Measurements from ENCODE around the gene TRIM69.
"Not testable (repeated sequence)": the region's sequence is repeated elsewhere in the genome, so short reads cannot be mapped to it uniquely, and the experiment has no call there.

The TRIM69 gene

GRCh38 chr15:44739222-44739847 lies 3.0 kb downstream of the TRIM69 start:
- 79 to 85% methylated on average over 19 of the region's 24 CpGs for WGBS, 2 experiments

GRCh38 chr15:44743454-44743853 lies 7.1 kb downstream of the TRIM69 start:
- H3K36me3 ChIP-seq (ENCODE audit: control insufficient read depth, insufficient read depth, low read length); H3K4me1 ChIP-seq (ENCODE audit: control insufficient read depth, insufficient read depth, low read length); H3K9me3 ChIP-seq (ENCODE audit: control insufficient read depth, low read length); H3K27ac ChIP-seq (ENCODE audit: insufficient read depth, low read depth, low read length, poor library complexity, severe bottlenecking); H3K4me3 ChIP-seq (ENCODE audit: insufficient read depth, low read depth, low read length); H3K27me3 ChIP-seq (ENCODE audit: control insufficient read depth, insufficient read depth, low read length, poor library complexity, severe bottlenecking): not testable (repeated sequence)
- 94% methylated on average over 1 of the region's 2 CpGs; no CpG with 5 or more reads in 1 of the 2 experiments for WGBS, 2 experiments

More at GRCh38 chr15:44739222-44739847, 3.0 kb downstream of the TRIM69 start:
- not testable (repeated sequence) for H3K4me1 ChIP-seq (ENCODE audit: control insufficient read depth, insufficient read depth, low read length); H3K9me3 ChIP-seq (ENCODE audit: control insufficient read depth, low read length); H3K4me3 ChIP-seq (ENCODE audit: insufficient read depth, low read depth, low read length); H3K27ac ChIP-seq (ENCODE audit: insufficient read depth, low read depth, low read length, poor library complexity, severe bottlenecking); H3K36me3 ChIP-seq (ENCODE audit: control insufficient read depth, insufficient read depth, low read length); H3K27me3 ChIP-seq (ENCODE audit: control insufficient read depth, insufficient read depth, low read length, poor library complexity, severe bottlenecking)

GRCh38 chr15:44753345-44753744 lies 17.0 kb downstream of the TRIM69 start:
- Histone ChIP-seq H3K27ac (ENCODE audit: insufficient read depth, low read depth, low read length, poor library complexity, severe bottlenecking) (no peak overlapping the region), H3K36me3 (ENCODE audit: control insufficient read depth, insufficient read depth, low read length) (no peaks in the 10 kb centered on the region), H3K9me3 (ENCODE audit: control insufficient read depth, low read length) (no peaks in the 10 kb centered on the region), H3K4me1 (ENCODE audit: control insufficient read depth, insufficient read depth, low read length) (no peaks in the 10 kb centered on the region), H3K27me3 (ENCODE audit: control insufficient read depth, insufficient read depth, low read length, poor library complexity, severe bottlenecking) (no peaks in the 10 kb centered on the region), H3K4me3 (ENCODE audit: insufficient read depth, low read depth, low read length) (no peak overlapping the region)
- WGBS, 2 experiments = 97 to 100% methylated on average over 1 of the region's 1 CpG

- Histone ChIP-seq H3K4me1 (ENCODE audit: control insufficient read depth, insufficient read depth, low read length) (no peaks in the 10 kb centered on the region), H3K4me3 (ENCODE audit: insufficient read depth, low read depth, low read length) (no peak overlapping the region), H3K27me3 (ENCODE audit: control insufficient read depth, insufficient read depth, low read length, poor library complexity, severe bottlenecking) (no peaks in the 10 kb centered on the region), H3K27ac (ENCODE audit: insufficient read depth, low read depth, low read length, poor library complexity, severe bottlenecking) (no peak overlapping the region), H3K9me3 (ENCODE audit: control insufficient read depth, low read length) (no peaks in the 10 kb centered on the region), H3K36me3 (ENCODE audit: control insufficient read depth, insufficient read depth, low read length) (no peaks in the 10 kb centered on the region)
- 86 to 90% methylated on average over 2 of the region's 2 CpGs for WGBS, 2 experiments
Observed at GRCh38 chr15:44763187-44763586, 26.9 kb downstream of the TRIM69 start.

- WGBS, 2 experiments = 73 to 88% methylated on average over 3 of the region's 3 CpGs
- Histone ChIP-seq H3K9me3 (ENCODE audit: control insufficient read depth, low read length) (no peaks in the 10 kb centered on the region), H3K36me3 (ENCODE audit: control insufficient read depth, insufficient read depth, low read length) (no peaks in the 10 kb centered on the region), H3K4me3 (ENCODE audit: insufficient read depth, low read depth, low read length) (no peak overlapping the region), H3K27me3 (ENCODE audit: control insufficient read depth, insufficient read depth, low read length, poor library complexity, severe bottlenecking) (no peaks in the 10 kb centered on the region), H3K4me1 (ENCODE audit: control insufficient read depth, insufficient read depth, low read length) (no peaks in the 10 kb centered on the region), H3K27ac (ENCODE audit: insufficient read depth, low read depth, low read length, poor library complexity, severe bottlenecking) (no peak overlapping the region)
Observed at GRCh38 chr15:44763848-44764247, 27.5 kb downstream of the TRIM69 start.

- WGBS, 2 experiments = 46% methylated on average over 2 to 3 of the region's 3 CpGs
- H3K27ac ChIP-seq (ENCODE audit: insufficient read depth, low read depth, low read length, poor library complexity, severe bottlenecking) = no peak overlapping the region
- H3K4me3 ChIP-seq (ENCODE audit: insufficient read depth, low read depth, low read length) = no peak overlapping the region
- no peaks in the 10 kb centered on the region for H3K9me3 ChIP-seq (ENCODE audit: control insufficient read depth, low read length)
- H3K4me1 ChIP-seq (ENCODE audit: control insufficient read depth, insufficient read depth, low read length) = no peaks in the 10 kb centered on the region
- no peaks in the 10 kb centered on the region for H3K27me3 ChIP-seq (ENCODE audit: control insufficient read depth, insufficient read depth, low read length, poor library complexity, severe bottlenecking)
- H3K36me3 ChIP-seq (ENCODE audit: control insufficient read depth, insufficient read depth, low read length) = no peaks in the 10 kb centered on the region
Observed at GRCh38 chr15:44765036-44765435, 28.7 kb downstream of the TRIM69 start.

GRCh38 chr15:44769521-44769920 lies 33.2 kb downstream of the TRIM69 start:
- Histone ChIP-seq H3K36me3 (ENCODE audit: control insufficient read depth, insufficient read depth, low read length) (no peaks in the 10 kb centered on the region), H3K4me1 (ENCODE audit: control insufficient read depth, insufficient read depth, low read length) (no peaks in the 10 kb centered on the region), H3K9me3 (ENCODE audit: control insufficient read depth, low read length) (no peaks in the 10 kb centered on the region), H3K4me3 (ENCODE audit: insufficient read depth, low read depth, low read length) (no peak overlapping the region), H3K27ac (ENCODE audit: insufficient read depth, low read depth, low read length, poor library complexity, severe bottlenecking) (no peak overlapping the region), H3K27me3 (ENCODE audit: control insufficient read depth, insufficient read depth, low read length, poor library complexity, severe bottlenecking) (no peaks in the 10 kb centered on the region)
- WGBS, 2 experiments = 80 to 91% methylated on average over 5 of the region's 5 CpGs

- 68 to 77% methylated on average over 5 of the region's 5 CpGs for WGBS, 2 experiments
- not testable (repeated sequence) for H3K4me1 ChIP-seq (ENCODE audit: control insufficient read depth, insufficient read depth, low read length); H3K9me3 ChIP-seq (ENCODE audit: control insufficient read depth, low read length); H3K4me3 ChIP-seq (ENCODE audit: insufficient read depth, low read depth, low read length); H3K36me3 ChIP-seq (ENCODE audit: control insufficient read depth, insufficient read depth, low read length); H3K27me3 ChIP-seq (ENCODE audit: control insufficient read depth, insufficient read depth, low read length, poor library complexity, severe bottlenecking); H3K27ac ChIP-seq (ENCODE audit: insufficient read depth, low read depth, low read length, poor library complexity, severe bottlenecking)
Observed at GRCh38 chr15:44770715-44771114, 34.4 kb downstream of the TRIM69 start.

GRCh38 chr15:44775953-44776352 lies 39.6 kb downstream of the TRIM69 start:
- no peak overlapping the region for H3K27ac ChIP-seq (ENCODE audit: insufficient read depth, low read depth, low read length, poor library complexity, severe bottlenecking)
- WGBS, 2 experiments = 92 to 93% methylated on average over 4 of the region's 4 CpGs
- H3K36me3 ChIP-seq (ENCODE audit: control insufficient read depth, insufficient read depth, low read length) = no peaks in the 10 kb centered on the region
- H3K9me3 ChIP-seq (ENCODE audit: control insufficient read depth, low read length) = no peaks in the 10 kb centered on the region
- no peaks in the 10 kb centered on the region for H3K27me3 ChIP-seq (ENCODE audit: control insufficient read depth, insufficient read depth, low read length, poor library complexity, severe bottlenecking)
- H3K4me3 ChIP-seq (ENCODE audit: insufficient read depth, low read depth, low read length) = no peak overlapping the region
- no peaks in the 10 kb centered on the region for H3K4me1 ChIP-seq (ENCODE audit: control insufficient read depth, insufficient read depth, low read length)

- 96 to 97% methylated on average over 2 of the region's 2 CpGs for WGBS, 2 experiments
- Histone ChIP-seq H3K9me3 (ENCODE audit: control insufficient read depth, low read length) (no peaks in the 10 kb centered on the region), H3K4me3 (ENCODE audit: insufficient read depth, low read depth, low read length) (no peak overlapping the region), H3K27me3 (ENCODE audit: control insufficient read depth, insufficient read depth, low read length, poor library complexity, severe bottlenecking) (no peaks in the 10 kb centered on the region), H3K4me1 (ENCODE audit: control insufficient read depth, insufficient read depth, low read length) (no peaks in the 10 kb centered on the region), H3K36me3 (ENCODE audit: control insufficient read depth, insufficient read depth, low read length) (no peaks in the 10 kb centered on the region), H3K27ac (ENCODE audit: insufficient read depth, low read depth, low read length, poor library complexity, severe bottlenecking) (no peak overlapping the region)
Observed at GRCh38 chr15:44779761-44780160, 43.4 kb downstream of the TRIM69 start.

- H3K27ac ChIP-seq (ENCODE audit: insufficient read depth, low read depth, low read length, poor library complexity, severe bottlenecking) = no peak overlapping the region
- H3K36me3 ChIP-seq (ENCODE audit: control insufficient read depth, insufficient read depth, low read length) = no peaks in the 10 kb centered on the region
- no peak overlapping the region for H3K4me3 ChIP-seq (ENCODE audit: insufficient read depth, low read depth, low read length)
- H3K27me3 ChIP-seq (ENCODE audit: control insufficient read depth, insufficient read depth, low read length, poor library complexity, severe bottlenecking) = no peaks in the 10 kb centered on the region
- H3K9me3 ChIP-seq (ENCODE audit: control insufficient read depth, low read length) = no peaks in the 10 kb centered on the region
- 82 to 86% methylated on average over 2 of the region's 2 CpGs for WGBS, 2 experiments
- no peaks in the 10 kb centered on the region for H3K4me1 ChIP-seq (ENCODE audit: control insufficient read depth, insufficient read depth, low read length)
Observed at GRCh38 chr15:44780608-44781007, 44.3 kb downstream of the TRIM69 start.

Measured in ectodermal cell (in vitro differentiated cells).